GM12801 (cell line): Measurements from ENCODE around the gene NKPD1.

Experiments
- CTCF ChIP-seq: IDR thresholded peaks from one replicate; pipeline ENCODE4 v1.5.1; 2011; ENCODE audit warnings: control low read depth; ENCODE audit not compliant: insufficient read length; ENCODE audit errors: extremely low read depth

NKPD1 gene

GRCh38 chr19:45156751-45157150 is 4.0 kb downstream of the NKPD1 start:
- no peak for TF ChIP-seq CTCF

GRCh38 chr19:45156011-45156630 is 4.7 kb downstream of the NKPD1 start:
- no peak for TF ChIP-seq CTCF

- no peak for TF ChIP-seq CTCF
Observed at GRCh38 chr19:45154064-45154827, 6.5 kb downstream of the NKPD1 start.

GRCh38 chr19:45153339-45154063 is 7.3 kb downstream of the NKPD1 start:
- TF ChIP-seq CTCF: no peak

GRCh38 chr19:45152504-45153338 is 8.1 kb downstream of the NKPD1 start:
- no peak for TF ChIP-seq CTCF

- no peak for TF ChIP-seq CTCF
Observed at GRCh38 chr19:45151821-45152503, 8.8 kb downstream of the NKPD1 start.
